ENCODE results near the gene FOXP4. TPM values are rescaled to one million over a fixed set of nuclear protein-coding genes. Genes with fewer than 3 reads are reported as not detected.

FOXP4 gene
- total RNA-seq, 1 experiment from 2014 or later = 26.0 TPM

GRCh38 chr6:41598670-41599014 is 52.5 kb downstream of the FOXP4 start:
- Histone ChIP-seq H3K27ac (no peak overlapping the region), H3K4me3 (no peak overlapping the region), H3K9me3 (ENCODE audit: insufficient read depth, low read depth) (no peaks in the 10 kb centered on the region), H4K20me1 (ENCODE audit: insufficient read depth) (no peaks in the 10 kb centered on the region), H3K9me2 (ENCODE audit: insufficient read depth) (no peaks in the 10 kb centered on the region), H3K4me2 (no peak overlapping the region), H3F3A (ENCODE audit: insufficient read depth, low read depth) (peaks cover 7% of the 10 kb centered on the region; the same call in 1 of the 2 replicates), H2AFZ (no peak overlapping the region), H3K27me3 (ENCODE audit: insufficient read depth, low read depth) (no peaks in the 10 kb centered on the region), H3K79me2 (ENCODE audit: low read depth) (no peaks in the 10 kb centered on the region), H3K4me1 (replicated peaks; ENCODE audit: insufficient read depth) (no peaks in the 10 kb centered on the region), H3K36me3 (ENCODE audit: low read depth) (no peaks in the 10 kb centered on the region)
- BruUV-seq (replicated peaks) = no TSS peak
- no peak for DNase-seq
- ChIA-PET CTCF (no interaction called here), POLR2A (ENCODE audit: unreplicated experiment) (no interaction called here)
- TF ChIP-seq, protein P1, sequence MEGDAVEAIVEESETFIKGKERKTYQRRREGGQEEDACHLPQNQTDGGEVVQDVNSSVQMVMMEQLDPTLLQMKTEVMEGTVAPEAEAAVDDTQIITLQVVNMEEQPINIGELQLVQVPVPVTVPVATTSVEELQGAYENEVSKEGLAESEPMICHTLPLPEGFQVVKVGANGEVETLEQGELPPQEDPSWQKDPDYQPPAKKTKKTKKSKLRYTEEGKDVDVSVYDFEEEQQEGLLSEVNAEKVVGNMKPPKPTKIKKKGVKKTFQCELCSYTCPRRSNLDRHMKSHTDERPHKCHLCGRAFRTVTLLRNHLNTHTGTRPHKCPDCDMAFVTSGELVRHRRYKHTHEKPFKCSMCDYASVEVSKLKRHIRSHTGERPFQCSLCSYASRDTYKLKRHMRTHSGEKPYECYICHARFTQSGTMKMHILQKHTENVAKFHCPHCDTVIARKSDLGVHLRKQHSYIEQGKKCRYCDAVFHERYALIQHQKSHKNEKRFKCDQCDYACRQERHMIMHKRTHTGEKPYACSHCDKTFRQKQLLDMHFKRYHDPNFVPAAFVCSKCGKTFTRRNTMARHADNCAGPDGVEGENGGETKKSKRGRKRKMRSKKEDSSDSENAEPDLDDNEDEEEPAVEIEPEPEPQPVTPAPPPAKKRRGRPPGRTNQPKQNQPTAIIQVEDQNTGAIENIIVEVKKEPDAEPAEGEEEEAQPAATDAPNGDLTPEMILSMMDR (conservative IDR thresholded peaks at IDR 0.05) = no peak
- no peak for TF ChIP-seq EZH2 (IDR thresholded peaks at IDR 0.05; ENCODE audit: low read depth)
- intact Hi-C loops (cut with micrococcal nuclease; ENCODE audit: unreplicated experiment) = no loop called here

- TF ChIP-seq, protein P1 (conservative IDR thresholded peaks at IDR 0.05) = no peak
- TF ChIP-seq EZH2 (IDR thresholded peaks at IDR 0.05; ENCODE audit: low read depth) = no peak
- POLR2A ChIA-PET (ENCODE audit: unreplicated experiment) = no interaction called here
- H4K20me1 ChIP-seq (ENCODE audit: insufficient read depth) = no peaks in the 10 kb centered on the region
- peaks cover 7% of the 10 kb centered on the region; the same call in 1 of the 2 replicates for H3F3A ChIP-seq (ENCODE audit: insufficient read depth, low read depth)
- H3K36me3 ChIP-seq (ENCODE audit: low read depth) = no peaks in the 10 kb centered on the region
- no peaks in the 10 kb centered on the region for H3K27me3 ChIP-seq (ENCODE audit: insufficient read depth, low read depth)
- CTCF ChIA-PET = no interaction called here
- no peaks in the 10 kb centered on the region for H3K9me3 ChIP-seq (ENCODE audit: insufficient read depth, low read depth)
- H3K4me3 ChIP-seq = no peak overlapping the region
- intact Hi-C loops (cut with micrococcal nuclease; ENCODE audit: unreplicated experiment) = no loop called here
- DNase-seq = no peak
- no peak overlapping the region for H3K4me2 ChIP-seq
- H3K27ac ChIP-seq = no peak overlapping the region
- H3K4me1 ChIP-seq (replicated peaks; ENCODE audit: insufficient read depth) = no peaks in the 10 kb centered on the region
- BruUV-seq (replicated peaks) = no TSS peak
- no peaks in the 10 kb centered on the region for H3K9me2 ChIP-seq (ENCODE audit: insufficient read depth)
- no peak overlapping the region for H2AFZ ChIP-seq
- no peaks in the 10 kb centered on the region for H3K79me2 ChIP-seq (ENCODE audit: low read depth)
Measured at GRCh38 chr6:41599015-41599851, 53.1 kb downstream of the FOXP4 start.

DNA sequence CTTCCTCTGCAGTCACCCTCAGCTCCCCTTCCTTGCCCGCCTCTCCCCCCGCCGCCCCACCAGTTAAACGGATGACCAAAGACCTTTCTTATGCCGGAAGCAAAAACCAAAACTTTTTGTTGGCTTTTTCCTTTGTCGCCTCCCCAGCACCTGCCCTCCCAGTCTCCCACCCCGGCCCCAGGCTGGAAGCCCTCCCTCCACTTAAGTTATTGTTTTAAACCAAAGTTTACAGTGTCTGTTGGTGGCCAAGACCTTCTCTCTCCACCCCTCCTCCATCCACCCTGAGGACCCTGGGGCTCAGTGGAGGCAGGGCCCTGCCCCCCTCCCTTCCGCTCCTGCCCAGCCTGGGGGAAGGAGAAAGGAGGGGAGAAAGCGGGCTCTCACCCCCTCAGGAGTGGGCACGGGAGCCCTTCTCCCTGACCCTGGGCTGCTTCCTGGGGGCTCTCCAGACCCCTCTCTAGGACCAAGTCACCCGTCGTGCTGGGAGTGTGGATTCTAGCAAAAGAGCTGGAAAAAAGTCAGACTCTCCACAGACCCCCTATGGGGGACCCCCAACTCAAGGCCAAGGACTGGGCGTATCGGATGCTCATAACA is 53.8 kb downstream of the FOXP4 start:
- Histone ChIP-seq H3K9me3 (ENCODE audit: insufficient read depth, low read depth) (no peaks in the 10 kb centered on the region), H2AFZ (no peak overlapping the region), H3K79me2 (ENCODE audit: low read depth) (no peaks in the 10 kb centered on the region), H4K20me1 (ENCODE audit: insufficient read depth) (no peaks in the 10 kb centered on the region), H3K27me3 (ENCODE audit: insufficient read depth, low read depth) (no peaks in the 10 kb centered on the region), H3K9me2 (ENCODE audit: insufficient read depth) (no peaks in the 10 kb centered on the region), H3K4me3 (no peak overlapping the region), H3K4me2 (no peak overlapping the region), H3F3A (ENCODE audit: insufficient read depth, low read depth) (peaks cover 7% of the 10 kb centered on the region; the same call in 1 of the 2 replicates), H3K4me1 (replicated peaks; ENCODE audit: insufficient read depth) (no peaks in the 10 kb centered on the region), H3K27ac (no peak overlapping the region), H3K36me3 (ENCODE audit: low read depth) (no peaks in the 10 kb centered on the region)
- intact Hi-C loops (cut with micrococcal nuclease; ENCODE audit: unreplicated experiment) = loop anchor here (5.0 kb wide), 1 partner anchor 293 kb away; no protein-coding TSS in a partner anchor
- CTCF ChIA-PET = no interaction called here
- TF ChIP-seq, protein P1 (conservative IDR thresholded peaks at IDR 0.05) = no peak
- TF ChIP-seq EZH2 (IDR thresholded peaks at IDR 0.05; ENCODE audit: low read depth) = no peak
- TSS peak; percentile 10 for BruUV-seq (replicated peaks)
- POLR2A ChIA-PET (ENCODE audit: unreplicated experiment) = no interaction called here
- no peak for DNase-seq
